Pancreas (tissue), 10 donors: ENCODE measurements around the gene MT1B. TPM values are rescaled to one million over a fixed set of nuclear protein-coding genes. Genes with fewer than 3 reads are reported as not detected.
A peak's percentile ranks its signal among the peaks of the same experiment; 100 is the strongest.
"Not testable (repeated sequence)": the region's sequence is repeated elsewhere in the genome, so short reads cannot be mapped to it uniquely, and the experiment has no call there.

Experiments used
- ATAC-seq, 4 donors: fragments of 200-7000 bp; cut with Tn5 transposase; one replicate each; pipeline versions ENCODE4 v1.8.0 to v1.9.1; 2020; ENCODE audit warnings: mild to moderate bottlenecking in 4 of 4, moderate library complexity in 4 of 4
- DNase-seq, 6 donors: peaks; one replicate each; pipeline ENCODE4 v3.0.0-alpha.2; 2020
- FAIRE-seq: peaks from 2 replicates; lab custom pipeline; 2012; peaks lifted over from hg19 to GRCh38; lab: Jason Lieb, UNC
- H3K27ac ChIP-seq, 4 donors: fragments of 200-600 bp; sonication (generic); 1 replicate in 3 of 4; 2 replicates in 1 of 4; pipeline versions ENCODE4 v1.5.0 to v1.8.0; 2020
- H3K27me3 ChIP-seq, 4 donors: fragments of 200-600 bp; one replicate each; pipeline ENCODE4 v1.8.0; 2021
- H3K36me3 ChIP-seq, 3 donors: fragments of 200-600 bp; sonication (generic) in 1 of 3; one replicate each; pipeline versions ENCODE4 v1.5.0 to v1.8.0; 2020 to 2021
- H3K4me1 ChIP-seq, 3 donors: fragments of 200-600 bp; one replicate each; pipeline ENCODE4 v1.8.0; 2021
- H3K4me3 ChIP-seq, 4 donors: fragments of 200-600 bp; sonication (generic) in 2 of 4; one replicate each; pipeline versions ENCODE4 v1.5.0 to v1.8.0; 2020 to 2021
- H3K9me3 ChIP-seq, 4 donors: fragments of 200-600 bp; one replicate each; pipeline ENCODE4 v1.8.0; 2021
- CTCF ChIP-seq, 4 donors: fragments of 200-600 bp; sonication (generic) in 3 of 4; IDR thresholded peaks; one replicate each; pipeline versions ENCODE4 v1.5.0 to v1.8.0; 2021; ENCODE audit warnings: antibody characterized with exemption in 4 of 4
- WGBS, 2 donors: extraction: QIAGEN DNeasy Blood & Tissue Kit; methylation state at CpG; one replicate each; pipeline ENCODE4 v1.1.7; 2013; 5-methylcytosine and 5-hydroxymethylcytosine counted together
- intact Hi-C, 3 donors: fragments of 100-400 bp; cut with DNase I; formaldehyde crosslinking; loops; one replicate each; pipeline versions ENCODE4 v1.11.1 to v1.14.2; 2022
- polyA plus RNA-seq, 2 donors: library from polyadenylated mRNA; stranded (reverse); fragments of 200-250 nt; gene quantifications; one replicate each; pipeline ENCODE4 v1.2.3, GENCODE V29; 2013
- total RNA-seq, 6 donors: library from RNA; stranded (reverse); fragmentation: NEBNext Ultra II Directional in 4 of 6; extraction: Animal tissue kit (Norgen Biotek cat#: 25700) in 4 of 6; gene quantifications; one replicate each; pipeline versions ENCODE4 v1.2.1 to v1.2.4, GENCODE V29; 2021 to 2023
- donor health status: healthy with polysubstance abuse.
- donor health status: DM: no; HTN: no; CAD: no; lungs with moderate emphysema.
- donor health status: DM: no; HTN: no; CAD: no.
- donor health status: control.
- donor health status: control.
- donor health status: Bipolar disorder and iron deficiency.
- donor health status: DM: yes; HTN: yes; CAD: no.
- donor health status: DM: no; HTN: no; CAD: no.
- donor health status: DM: no; HTN: no; CAD: no.
- donor health status: DM: yes; HTN: yes; CAD: no.

Gene MT1B
- total and polyA plus RNA-seq, 8 donors: not detected

GRCh38 chr16:56662357-56663354 is 11.0 kb downstream of the MT1B start:
- FAIRE-seq (no peak), DNase-seq (no peak), ATAC-seq (no peak)
- Histone ChIP-seq H3K4me1 (peaks cover 4 to 14% (median 6%) of the 10 kb centered on the region in 3 donors), H3K9me3 (no peaks in the 10 kb centered on the region), H3K36me3 (no peaks in the 10 kb centered on the region), H3K27me3 (no peaks in the 10 kb centered on the region), H3K27ac (no peak overlapping the region), H3K4me3 (no peak overlapping the region)
- WGBS, 2 donors: 61 to 62% methylated on average over 47 to 48 of the region's 48 CpGs
- no peak for TF ChIP-seq CTCF (IDR thresholded peaks at IDR 0.05)
- intact Hi-C loops: no loop called here

- WGBS, 2 donors: 86 to 96% methylated on average over 1 of the region's 1 CpG
- H3K4me3 ChIP-seq: no peak overlapping the region
- ATAC-seq (no peak), FAIRE-seq (no peak), DNase-seq (no peak)
- H3K4me1 ChIP-seq: peaks cover 2 to 4% (median 3%) of the 10 kb centered on the region in 3 donors
- H3K36me3 ChIP-seq: no peaks in the 10 kb centered on the region
- H3K27ac ChIP-seq: no peak overlapping the region
- intact Hi-C loops: no loop called here
- no peaks in the 10 kb centered on the region for H3K27me3 ChIP-seq
- no peak for TF ChIP-seq CTCF (IDR thresholded peaks at IDR 0.05)
- H3K9me3 ChIP-seq: no peaks in the 10 kb centered on the region
Measured at GRCh38 chr16:56664506-56664905, 12.8 kb downstream of the MT1B start.

GRCh38 chr16:56665286-56666261 is 13.9 kb downstream of the MT1B start:
- H3K4me1 ChIP-seq, H3K27ac ChIP-seq, H3K9me3 ChIP-seq, H3K36me3 ChIP-seq, H3K27me3 ChIP-seq, ATAC-seq, FAIRE-seq, intact Hi-C loops, H3K4me3 ChIP-seq, DNase-seq: not testable (repeated sequence)
- 42 to 45% methylated on average over 8 of the region's 8 CpGs for WGBS, 2 donors

GRCh38 chr16:56667581-56668571 is 16.2 kb downstream of the MT1B start, which contains the start of gene MT1G:
TSS of gene MT1G (minus strand) at chr16:56668065. CDS start at chr16:56667993, 72 bp downstream.
- Histone ChIP-seq H3K4me1 (peaks cover 0 to 4% (median 2%) of the 10 kb centered on the region in 3 donors), H3K4me3 (peak within 1 kb of the TSS; percentile 5 to 44 (median 23)), H3K27me3 (no peaks in the 10 kb centered on the region), H3K9me3 (no peaks in the 10 kb centered on the region), H3K36me3 (no peaks in the 10 kb centered on the region), H3K27ac (peak within 1 kb of the TSS; percentile 47 to 77 (median 63))
- WGBS, 2 donors: 10 to 11% methylated on average over 44 to 46 of the region's 46 CpGs
- FAIRE-seq: no peak
- peak; percentile 84 to 94 (median 92) for DNase-seq
- ATAC-seq: peak; percentile 77 to 92 (median 90)
- intact Hi-C loops: no loop called here
- TF ChIP-seq CTCF (IDR thresholded peaks at IDR 0.05): no peak
